ENCODE measurements around the gene NKD1.

Gene NKD1

GRCh38 chr16:50599494-50599893 is 51.3 kb downstream of the NKD1 start:
- peak; percentile 50 for DNase-seq (ENCODE audit: low spot score)

DNA sequence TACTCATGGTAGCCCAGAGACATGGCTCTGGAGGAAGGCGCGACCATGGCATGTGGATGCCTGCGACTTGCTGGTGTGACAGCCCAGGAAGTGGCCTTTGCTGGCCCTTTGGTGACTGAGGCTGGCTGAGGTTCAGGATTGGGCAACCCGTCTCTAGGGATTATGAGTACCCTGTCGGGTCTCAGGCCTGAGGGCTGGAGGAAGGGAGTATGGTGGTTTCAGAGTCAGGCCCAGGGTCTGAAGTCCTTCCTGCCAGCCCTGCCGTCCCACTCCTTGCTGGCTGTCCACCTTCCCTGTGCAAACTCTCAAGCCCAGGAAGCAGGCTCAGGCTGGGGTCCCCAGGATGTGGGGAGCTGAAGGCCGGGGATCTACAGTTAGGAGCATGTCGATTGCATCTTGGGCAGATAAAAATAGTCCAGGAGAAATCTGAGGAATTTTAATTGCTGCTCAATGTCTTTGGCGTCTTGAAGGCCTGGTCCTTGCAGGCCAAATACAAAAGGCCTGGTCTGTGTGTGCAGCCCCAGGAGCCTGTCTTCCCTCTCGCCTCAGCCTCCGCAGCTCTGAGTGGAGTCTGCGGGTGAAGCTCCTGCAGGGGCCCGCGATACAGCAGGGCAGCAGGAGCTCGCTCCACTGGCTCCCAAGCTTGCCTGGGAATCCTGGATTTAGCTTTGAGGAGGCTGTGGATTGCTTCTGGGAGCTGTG is 52.5 kb downstream of the NKD1 start:
- DNase-seq (ENCODE audit: low spot score) = peak; percentile 25

DNA sequence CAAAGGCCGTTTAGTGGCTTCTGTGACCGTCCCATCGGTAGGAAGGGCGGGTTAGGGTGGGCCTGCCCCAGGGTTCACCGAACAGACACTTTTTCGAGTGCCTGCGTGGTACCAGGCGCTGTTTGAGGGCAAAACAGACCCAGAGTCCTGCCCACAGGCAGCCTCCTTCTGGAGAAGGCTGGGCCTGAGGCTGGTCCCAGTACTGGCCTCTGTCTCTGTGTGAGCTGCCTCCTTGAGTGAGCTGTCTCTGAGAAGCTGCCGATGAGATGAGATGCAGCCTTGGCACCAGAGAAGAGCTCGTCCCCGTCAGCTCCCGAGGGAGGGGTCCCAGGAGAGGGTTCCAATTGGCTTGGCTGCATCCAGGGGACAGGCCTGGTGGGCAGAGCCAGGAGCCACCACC is 53.1 kb downstream of the NKD1 start:
- no peak for DNase-seq (ENCODE audit: low spot score)

- DNase-seq (ENCODE audit: low spot score) = no peak
Observed at GRCh38 chr16:50602126-50602525, 53.9 kb downstream of the NKD1 start.

GRCh38 chr16:50602531-50603205 is 54.5 kb downstream of the NKD1 start:
- DNase-seq (ENCODE audit: low spot score) = no peak

- peak; percentile 56 for DNase-seq (ENCODE audit: low spot score)
Observed at GRCh38 chr16:50603206-50604064, 55.2 kb downstream of the NKD1 start.

GRCh38 chr16:50604065-50604418 is 55.8 kb downstream of the NKD1 start:
- DNase-seq (ENCODE audit: low spot score) = no peak

DNA sequence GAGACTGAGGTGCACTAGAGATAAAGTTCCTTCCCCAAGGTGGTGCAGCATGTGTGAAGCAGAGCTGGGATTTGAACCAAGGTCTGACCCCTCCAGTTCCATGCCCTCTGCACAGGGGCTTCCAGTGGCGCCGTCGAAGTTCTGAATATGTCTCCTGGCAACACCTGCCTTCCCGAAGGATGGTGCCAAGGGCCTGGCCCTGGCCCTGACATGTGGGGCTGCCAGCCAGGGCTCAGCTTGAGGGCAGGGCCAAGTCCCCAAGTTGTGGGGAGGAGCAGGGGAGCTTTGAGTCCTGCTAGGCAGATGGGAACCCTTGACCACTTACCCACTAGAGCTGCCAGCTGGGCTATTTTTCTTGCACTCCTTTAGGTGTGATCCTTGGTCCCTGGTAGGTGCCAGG is 56.4 kb downstream of the NKD1 start:
- DNase-seq (ENCODE audit: low spot score) = no peak

- DNase-seq (ENCODE audit: low spot score) = no peak
Observed at GRCh38 chr16:50605733-50606430, 57.7 kb downstream of the NKD1 start.

DNA sequence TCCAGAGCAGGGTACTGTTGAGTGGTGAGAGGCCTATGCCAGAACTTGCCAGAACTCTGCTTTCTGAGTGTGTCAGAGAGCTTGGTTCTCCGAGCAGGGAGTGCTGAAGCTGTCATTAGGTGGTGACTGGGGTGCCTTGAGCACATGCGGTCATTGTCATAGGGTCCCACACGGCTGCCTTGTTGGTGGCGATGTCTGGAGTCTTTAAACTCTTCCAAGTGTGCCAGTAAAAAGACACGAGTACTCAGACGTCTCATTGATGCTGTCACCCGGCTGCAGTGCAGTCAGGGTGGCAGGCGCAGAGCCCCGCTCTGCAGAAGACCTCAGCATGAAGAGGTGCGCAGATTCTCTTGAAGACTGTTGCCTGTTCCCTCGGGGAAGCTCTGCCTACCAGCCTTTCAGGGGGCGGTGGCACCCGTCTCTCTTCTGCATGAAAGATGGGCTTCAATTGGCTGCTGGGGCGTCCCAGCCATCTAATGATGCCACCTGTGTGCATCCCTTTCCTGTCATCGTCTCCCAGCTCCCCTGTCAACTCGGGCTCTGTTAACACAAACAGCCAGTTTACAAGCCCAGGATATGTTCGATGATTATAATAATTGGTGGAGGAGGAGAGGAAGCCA is 58.3 kb downstream of the NKD1 start:
- DNase-seq (ENCODE audit: low spot score) = no peak

DNA sequence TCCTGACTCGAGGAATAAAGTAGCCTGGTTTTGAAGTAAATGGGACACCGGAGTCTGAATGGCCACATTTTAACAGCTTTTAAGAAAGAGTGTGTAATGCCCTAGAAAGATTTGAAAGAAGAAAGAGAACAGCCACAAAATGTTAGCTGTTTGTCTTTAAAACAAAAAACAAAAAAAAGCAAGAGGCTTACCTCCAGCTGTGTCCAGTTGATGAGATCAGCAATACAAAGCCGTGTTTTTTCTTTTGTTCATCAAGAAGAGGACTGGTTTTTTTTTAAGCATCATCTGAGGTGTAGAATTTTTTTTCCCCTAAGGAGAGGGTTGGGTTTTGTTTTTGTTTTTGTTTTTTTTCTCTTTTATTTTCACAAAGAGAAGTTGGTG is 58.8 kb downstream of the NKD1 start:
- DNase-seq (ENCODE audit: low spot score) = no peak

GRCh38 chr16:50607447-50607846 is 59.3 kb downstream of the NKD1 start:
- no peak for DNase-seq (ENCODE audit: low spot score)

DNA sequence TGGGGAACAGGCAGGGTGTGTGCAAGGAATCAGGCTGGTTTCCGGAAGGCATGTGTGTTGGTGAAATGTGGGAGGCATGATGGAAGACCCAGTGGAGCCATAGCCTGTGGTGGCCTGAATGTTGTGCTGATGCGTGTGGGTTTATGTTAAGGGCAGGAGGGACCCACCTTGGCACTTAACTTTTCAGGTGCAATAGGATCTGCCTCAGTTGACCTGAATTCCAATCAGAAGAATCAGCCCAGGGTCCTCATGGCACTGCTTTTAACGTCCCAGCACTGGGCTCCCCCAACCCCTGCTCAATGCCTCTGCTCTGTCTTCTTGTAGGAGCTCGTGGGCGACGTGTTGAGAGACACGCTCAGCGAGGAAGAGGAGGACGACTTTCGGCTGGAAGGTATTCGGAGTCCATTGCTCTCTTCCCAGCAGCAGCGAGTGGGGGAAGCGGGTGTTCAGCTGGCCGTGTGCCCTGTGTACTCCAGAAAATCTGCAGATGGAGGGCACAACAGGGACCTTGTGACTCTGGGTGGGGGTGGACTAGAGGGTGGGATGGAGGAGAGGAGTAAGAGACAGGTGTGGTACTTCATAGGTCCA is 59.9 kb downstream of the NKD1 start:
- DNase-seq (ENCODE audit: low spot score) = no peak

DNA sequence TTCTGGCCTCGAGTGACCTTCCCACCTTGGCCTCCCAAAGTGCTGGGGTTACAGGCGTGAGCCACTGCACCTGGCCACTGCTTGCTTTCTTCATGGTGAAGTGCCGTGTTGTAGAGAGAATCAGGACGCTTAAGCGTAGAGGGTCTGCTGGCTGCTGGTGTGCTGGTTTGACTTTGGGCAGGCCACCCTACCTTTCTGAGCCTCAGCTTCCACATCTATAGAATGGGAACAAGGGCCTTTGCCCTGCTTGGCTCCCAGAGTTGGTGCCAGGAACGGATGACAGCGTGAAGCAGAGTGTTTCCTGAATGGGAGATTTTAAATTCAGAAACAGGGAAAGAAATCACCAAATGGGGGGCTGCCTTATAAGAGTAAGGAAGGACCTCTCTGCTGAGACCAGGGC is 60.9 kb downstream of the NKD1 start:
- no peak for DNase-seq (ENCODE audit: low spot score)

DNA sequence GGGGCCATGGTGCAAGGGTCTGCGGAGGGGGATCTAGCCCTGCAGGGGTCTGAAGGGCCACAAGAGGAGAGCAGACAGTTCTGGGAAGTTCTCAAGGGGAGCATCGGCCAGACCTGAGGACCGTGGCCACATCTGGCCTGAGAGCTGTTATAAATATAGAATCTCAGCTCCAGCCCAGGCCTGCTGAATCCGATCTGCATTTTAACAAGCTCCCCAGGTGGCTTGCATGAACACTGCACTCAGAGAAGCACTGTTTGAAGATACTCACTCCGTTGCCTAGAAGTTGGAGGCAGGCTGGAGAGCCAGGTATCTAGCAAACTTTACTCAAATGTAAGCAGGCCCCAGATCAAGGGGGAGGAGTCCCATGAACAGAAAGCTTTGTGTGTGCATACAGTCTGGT is 61.3 kb downstream of the NKD1 start:
- DNase-seq (ENCODE audit: low spot score) = no peak

DNA sequence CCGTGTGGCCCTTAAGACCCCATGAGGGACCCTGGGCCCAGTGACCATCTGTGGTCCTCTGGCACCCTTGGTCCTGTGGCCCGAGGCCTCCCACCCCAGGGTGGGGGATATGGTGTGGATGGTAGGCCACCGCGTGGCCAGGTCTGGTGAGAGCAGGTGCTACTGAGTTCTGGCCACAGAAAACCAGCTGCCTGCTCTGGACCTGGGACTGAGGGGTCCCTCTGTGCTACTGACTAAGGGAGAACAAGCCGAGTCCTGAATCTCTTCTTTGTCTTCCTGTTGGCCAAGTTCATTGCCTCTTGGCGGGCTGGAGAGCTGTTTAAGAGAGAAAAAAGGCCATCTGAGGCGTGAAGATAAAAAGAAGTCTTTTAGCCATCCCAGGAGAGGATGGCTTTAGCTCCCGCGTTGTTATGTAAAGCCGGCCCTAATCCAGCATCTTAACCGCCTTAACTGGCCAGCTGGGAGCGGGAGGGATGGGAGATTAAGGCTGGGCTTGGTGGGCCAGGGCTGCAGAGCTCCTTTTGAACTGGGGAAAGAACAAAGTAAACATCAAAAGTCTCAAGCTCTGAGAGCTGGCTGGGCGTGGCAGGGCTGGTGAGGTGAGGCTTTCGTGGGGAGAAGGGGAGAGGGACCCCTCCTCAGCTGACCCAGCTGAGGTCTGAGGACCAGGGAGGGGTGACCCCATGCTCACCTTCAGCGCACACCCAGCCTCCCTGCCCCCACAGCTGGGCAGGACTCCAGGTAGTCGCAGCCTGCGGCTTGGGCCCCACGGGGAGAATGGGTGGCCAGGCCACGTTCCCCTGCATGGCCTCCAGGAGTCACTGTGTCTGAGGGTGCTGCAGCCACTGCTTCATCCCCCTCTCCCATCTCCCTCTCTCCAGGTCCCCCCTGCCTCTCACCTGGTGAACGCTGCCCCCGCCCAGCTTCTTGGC is 62.4 kb downstream of the NKD1 start:
- no peak for DNase-seq (ENCODE audit: low spot score)

GRCh38 chr16:50611332-50611934 is 63.2 kb downstream of the NKD1 start:
- no peak for DNase-seq (ENCODE audit: low spot score)

- no peak for DNase-seq (ENCODE audit: low spot score)
Observed at GRCh38 chr16:50611995-50612848, 64.0 kb downstream of the NKD1 start.

DNA sequence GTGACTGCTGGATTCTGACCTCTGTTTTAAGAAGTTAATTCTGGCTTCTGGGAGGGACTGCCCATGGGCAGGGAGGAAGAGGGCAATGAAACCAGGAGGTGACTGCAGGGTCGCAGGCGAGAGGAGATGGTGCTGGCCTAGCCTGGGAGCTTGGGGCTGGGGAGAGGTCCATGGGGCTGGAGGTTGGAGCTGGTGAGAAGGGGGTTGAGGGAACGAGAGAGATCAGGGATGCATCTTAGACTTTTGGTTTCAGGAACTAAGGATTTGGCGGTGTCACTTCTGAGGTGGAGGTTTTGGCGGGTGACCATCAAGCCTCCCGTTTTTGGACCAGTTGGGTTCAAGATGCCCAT is 64.6 kb downstream of the NKD1 start:
- no peak for DNase-seq (ENCODE audit: low spot score)
